HCT116 (cell line): ENCODE measurements around the gene SGCA. TPM values are rescaled to one million over a fixed set of nuclear protein-coding genes. Genes with fewer than 3 reads are reported as not detected.

Experiments
- ATAC-seq: fragments of 200-7000 bp; cut with Tn5 transposase; 2 replicates; pipeline ENCODE4 v1.9.1; 2020; ENCODE audit warnings: mild to moderate bottlenecking, moderate library complexity
- BruUV-seq: library from RNA; stranded (reverse); fragments of 400-500 nt; replicated peaks from 2 replicates; lab custom pipeline; 2021; lab: Mats Ljungman, UMichigan
- CTCF ChIA-PET: fragments of 300-600 bp; sonication (Branson Sonifier 250); formaldehyde crosslinking; loops from one replicate; lab custom pipeline; 2021; ENCODE audit warnings: antibody characterized with exemption; lab: Charles Lee
- POLR2A ChIA-PET: fragments of 300-600, 350-600 bp; sonication (Branson Sonifier 250); formaldehyde crosslinking; loops from one replicate; lab custom pipeline; 2021; ENCODE audit warnings: antibody characterized with exemption; lab: Charles Lee
- RAD21 ChIA-PET, 2 experiments: fragments of 300-600 bp; sonication (Branson Sonifier 250); formaldehyde crosslinking; loops; one replicate each; lab custom pipeline; 2023; ENCODE audit warnings: low total read pairs in 2 of 2; ENCODE audit not compliant: uncharacterized antibody in 2 of 2, unreplicated experiment in 2 of 2, low non-redundant PET in 1 of 2; lab: Charles Lee
- DNase-seq: peaks from one replicate; pipeline ENCODE4 v3.0.0-alpha.2; 2010; ENCODE audit warnings: low read depth, low spot score
- H2AFZ ChIP-seq: fragments of 200-600 bp; shearing (Covaris generic), sonication (generic); 2 replicates; pipeline ENCODE4 v1.6.1; 2017; ENCODE audit warnings: low read depth, mixed run types, mixed read lengths, antibody characterized with exemption, low read length; ENCODE audit not compliant: poor library complexity, severe bottlenecking
- H3K27ac ChIP-seq: 2 replicates; pipeline ENCODE4 v1.5.1; 2012; ENCODE audit warnings: low read depth, low read length
- H3K27me3 ChIP-seq: fragments of 200-600 bp; sonication (generic); 2 replicates; pipeline ENCODE4 v1.6.1; 2016; ENCODE audit warnings: mixed run types, low read length, mixed read lengths; ENCODE audit not compliant: insufficient read depth
- H3K36me3 ChIP-seq, 2 experiments: fragments of 200-500 bp in 1 of 2; fragments of 200-600 bp in 1 of 2; sonication (Bioruptor generic) in 1 of 2; sonication (generic) in 1 of 2; 2 replicates each; pipeline versions ENCODE4 v1.5.1 to v1.6.1; 2014 to 2016; ENCODE audit warnings: low read length in 2 of 2, inconsistent platforms in 1 of 2, mixed read lengths in 1 of 2, mixed run types in 1 of 2; ENCODE audit not compliant: insufficient read depth in 2 of 2, control insufficient read depth in 1 of 2
- H3K4me1 ChIP-seq, 2 experiments: fragments of 200-600 bp in 1 of 2; sonication (generic) in 1 of 2; 2 replicates each; pipeline versions ENCODE4 v1.5.1 to v1.6.1; 2012 to 2017; ENCODE audit warnings: low read length in 2 of 2, inconsistent platforms in 1 of 2, mild to moderate bottlenecking in 1 of 2, mixed read lengths in 1 of 2, mixed run types in 1 of 2, moderate library complexity in 1 of 2; ENCODE audit not compliant: insufficient read depth in 2 of 2, control insufficient read depth in 1 of 2
- H3K4me2 ChIP-seq: fragments of 200-600 bp; sonication (generic); 2 replicates; pipeline ENCODE4 v1.6.1; 2017; ENCODE audit warnings: mixed run types, low read length, mixed read lengths
- H3K4me3 ChIP-seq, 2 experiments: fragments of 200-600 bp in 1 of 2; sonication (generic) in 1 of 2; replicated peaks in 1 of 2; 2 replicates each; pipeline ENCODE4 v1.5.1; 2011 to 2016; ENCODE audit warnings: low read length in 2 of 2, control low read depth in 1 of 2, low read depth in 1 of 2, mild to moderate bottlenecking in 1 of 2, mixed read lengths in 1 of 2, mixed run types in 1 of 2
- H3K79me2 ChIP-seq: fragments of 200-600 bp; sonication (generic); 2 replicates; pipeline ENCODE4 v1.6.1; 2017; ENCODE audit warnings: mild to moderate bottlenecking, mixed run types, low read length, moderate library complexity, mixed read lengths; ENCODE audit not compliant: insufficient read depth
- H3K9ac ChIP-seq: fragments of 200-600 bp; sonication (generic); 2 replicates; pipeline ENCODE4 v1.6.1; 2016; ENCODE audit warnings: low read length, mixed read lengths
- H3K9me2 ChIP-seq: fragments of 200-600 bp; sonication (generic), shearing (Covaris generic); 2 replicates; pipeline ENCODE4 v1.6.1; 2017; ENCODE audit warnings: mixed run types, mild to moderate bottlenecking, moderate library complexity; ENCODE audit not compliant: insufficient read depth
- H3K9me3 ChIP-seq, 2 experiments: fragments of 200-500 bp in 1 of 2; fragments of 200-600 bp in 1 of 2; sonication (Bioruptor generic) in 1 of 2; sonication (generic) in 1 of 2; 2 replicates each; pipeline ENCODE4 v1.6.1; 2014 to 2017; ENCODE audit warnings: low read length in 2 of 2, mixed read lengths in 2 of 2, inconsistent platforms in 1 of 2, low read depth in 1 of 2, mild to moderate bottlenecking in 1 of 2, mixed run types in 1 of 2, moderate library complexity in 1 of 2; ENCODE audit not compliant: control insufficient read depth in 1 of 2, insufficient read depth in 1 of 2
- H4K20me1 ChIP-seq: fragments of 200-600 bp; sonication (generic), shearing (Covaris generic); 2 replicates; pipeline ENCODE4 v1.6.1; 2017; ENCODE audit warnings: mixed run types, mild to moderate bottlenecking, moderate library complexity; ENCODE audit not compliant: insufficient read depth
- CEBPB ChIP-seq: IDR thresholded peaks from 2 replicates; pipeline ENCODE4 v1.6.1; 2012; ENCODE audit warnings: low read depth
- YY1 ChIP-seq: IDR thresholded peaks from 2 replicates; pipeline ENCODE4 v1.6.1; 2011; ENCODE audit warnings: low read length, low read depth, moderate library complexity, mild to moderate bottlenecking; ENCODE audit not compliant: insufficient replicate concordance; ENCODE audit errors: extremely low read depth
- intact Hi-C: fragments of 100-400 bp; cut with micrococcal nuclease; formaldehyde crosslinking; loops from 2 replicates; pipeline ENCODE4 v1.10.0; 2022
- total RNA-seq: library from RNA; stranded (reverse); gene quantifications from one replicate; pipeline ENCODE4 v1.2.1, GENCODE V29; 2021; ENCODE audit not compliant: unreplicated experiment

Gene SGCA
- total RNA-seq, 1 experiment from 2014 or later = 0.37 TPM

- Histone ChIP-seq H4K20me1 (no peaks in the 10 kb centered on the region), H3K9me2 (no peaks in the 10 kb centered on the region), H3K4me1 (peaks cover 25 to 33% of the 10 kb centered on the region in 2 experiments), H3K36me3 (no peaks in the 10 kb centered on the region), H3K9me3 (peaks cover 0 to 6% of the 10 kb centered on the region in 2 experiments; a peak in 2 of 4 replicates), H3K79me2 (no peaks in the 10 kb centered on the region), H2AFZ (no peak overlapping the region), H3K4me2 (no peak overlapping the region), H3K4me3 (no peak overlapping the region), H3K27me3 (no peaks in the 10 kb centered on the region), H3K9ac (no peak overlapping the region), H3K27ac (no peak overlapping the region)
- no peak for ATAC-seq
- TF ChIP-seq YY1 (no peak), CEBPB (no peak)
- DNase-seq = no peak
- intact Hi-C loops = no loop called here
- CTCF ChIA-PET = interaction anchor here (1.0 to 1.6 kb wide), 2 partner anchors 10 to 23 kb away, joined by 3 to 4 read pairs; no protein-coding TSS in a partner anchor
- POLR2A ChIA-PET = no interaction called here
- no TSS peak for BruUV-seq
- RAD21 ChIA-PET = no interaction called here
Measured at GRCh38 chr17:50222922-50223321, 57.1 kb downstream of the SGCA start.

Other genes starting within 250 kb of the SGCA start
- 14.0 TPM for gene DLX4, start 196.8 kb upstream of the SGCA start, total RNA-seq
- not detected for gene DLX3, start 170.8 kb upstream of the SGCA start, total RNA-seq
- gene ITGA3, start 109.9 kb upstream of the SGCA start, total RNA-seq = 392 TPM
- gene PDK2, start 70.7 kb upstream of the SGCA start, total RNA-seq = 39.1 TPM
- 1.5 TPM for gene SAMD14, start 35.8 kb upstream of the SGCA start, total RNA-seq
- gene PPP1R9B, start 15.3 kb upstream of the SGCA start, total RNA-seq = 112 TPM
- 33.6 TPM for gene COL1A1, start 35.6 kb downstream of the SGCA start, total RNA-seq
- 6.6 TPM for gene TMEM92, start 108.5 kb downstream of the SGCA start, total RNA-seq
- gene XYLT2, start 180.1 kb downstream of the SGCA start, total RNA-seq = 37.5 TPM
- 106 TPM for gene MRPL27, start 207.2 kb downstream of the SGCA start, total RNA-seq
- 31.8 TPM for gene EME1, start 207.2 kb downstream of the SGCA start, total RNA-seq
- 221 TPM for gene LRRC59, start 231.5 kb downstream of the SGCA start, total RNA-seq